GM23248 (cell line): ENCODE results near the gene ZFAND5.

Experiments used
- EZH2 ChIP-seq: fragments of 200-600 bp; sonication (generic); IDR thresholded peaks from 2 replicates; pipeline ENCODE4 v1.6.1; 2018; ENCODE audit warnings: antibody characterized with exemption, mild to moderate bottlenecking; ENCODE audit not compliant: insufficient read depth, poor library complexity, severe bottlenecking
- EZH2phosphoT487 ChIP-seq: fragments of 200-600 bp; sonication (generic); IDR thresholded peaks from 2 replicates; pipeline ENCODE4 v1.6.1; 2018; ENCODE audit warnings: antibody characterized with exemption, moderate library complexity, mild to moderate bottlenecking, low read depth; ENCODE audit not compliant: insufficient read depth

DNA sequence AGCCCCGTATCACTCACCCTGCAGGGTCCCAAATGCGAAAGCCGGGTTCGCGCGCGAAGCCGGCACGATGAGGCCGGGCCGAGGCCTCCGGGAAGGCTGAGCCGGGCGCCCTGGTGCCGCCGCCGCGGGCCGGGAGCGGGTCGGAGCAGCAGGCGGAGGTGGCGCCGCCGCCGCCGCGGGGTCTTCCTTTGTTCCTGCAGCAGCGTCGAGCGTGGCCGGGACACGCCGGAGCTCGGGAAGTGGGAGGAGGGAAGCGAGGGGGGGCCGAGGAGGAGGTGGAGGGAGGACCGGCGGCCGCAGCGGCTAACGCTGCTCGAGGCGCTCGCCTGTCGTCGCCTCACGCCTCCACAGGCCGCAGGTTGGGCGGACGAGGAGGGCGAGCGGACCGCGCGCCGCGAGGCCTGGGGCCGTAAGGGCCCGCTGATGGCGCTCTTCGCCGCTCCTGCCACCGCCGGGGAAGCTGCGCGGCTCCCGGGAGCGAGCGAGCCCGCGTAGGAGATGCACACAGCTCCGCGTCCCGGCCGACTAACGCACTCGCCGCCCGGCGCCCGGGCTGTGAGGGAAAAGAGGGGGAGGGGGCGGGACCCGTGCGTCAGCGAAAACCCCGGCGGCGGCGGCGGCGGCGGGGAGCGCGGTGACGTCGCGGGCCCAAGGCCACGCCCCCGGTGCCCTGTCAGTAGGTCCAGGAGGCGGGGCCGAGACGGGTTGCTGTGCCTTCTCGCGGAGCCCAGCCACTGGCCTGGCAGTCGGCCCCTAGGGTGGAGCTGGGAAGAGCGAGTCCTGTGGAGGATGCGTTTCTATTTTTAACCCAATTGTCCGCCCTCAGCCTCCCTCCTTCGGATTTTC is at the start of gene ZFAND5:
- TF ChIP-seq EZH2: no peak
- TF ChIP-seq EZH2phosphoT487: no peak
